Neutrophil (primary cell): ENCODE results near the gene CAMK1D.

ENCODE experiments used
- H3K27ac ChIP-seq: fragments of 200-600 bp; sonication (generic); 2 replicates; pipeline ENCODE4 v1.5.1; 2016; ENCODE audit warnings: mild to moderate bottlenecking, moderate library complexity
- H3K27me3 ChIP-seq: fragments of 200-600 bp; sonication (generic); 2 replicates; pipeline ENCODE4 v1.6.0; 2016; ENCODE audit warnings: mild to moderate bottlenecking
- H3K36me3 ChIP-seq: fragments of 200-600 bp; sonication (generic); 2 replicates; pipeline ENCODE4 v1.5.1; 2017
- H3K4me1 ChIP-seq, 2 experiments: fragments of 200-600 bp in 1 of 2; sonication (generic) in 1 of 2; 1 replicate in 1 of 2; 2 replicates in 1 of 2; pipeline versions ENCODE4 v1.5.1 to v1.6.1; 2013 to 2016; ENCODE audit warnings: low read depth in 1 of 2, low read length in 1 of 2, mild to moderate bottlenecking in 1 of 2, moderate library complexity in 1 of 2; ENCODE audit not compliant: control insufficient read depth in 1 of 2, insufficient read depth in 1 of 2
- H3K4me3 ChIP-seq, 2 experiments: fragments of 200-600 bp in 1 of 2; sonication (generic) in 1 of 2; 1 replicate in 1 of 2; 2 replicates in 1 of 2; pipeline ENCODE4 v1.5.1; 2013 to 2016; ENCODE audit warnings: low read depth in 1 of 2, low read length in 1 of 2, mild to moderate bottlenecking in 1 of 2, moderate library complexity in 1 of 2
- H3K9me3 ChIP-seq: fragments of 200-600 bp; sonication (generic); 2 replicates; pipeline ENCODE4 v1.5.1; 2016
- CTCF ChIP-seq: fragments of 200-600 bp; sonication (generic); IDR thresholded peaks from 2 replicates; pipeline ENCODE4 v1.5.1; 2016; ENCODE audit warnings: antibody characterized with exemption

Gene CAMK1D

GRCh38 chr10:12685261-12686058 is 336.1 kb downstream of the CAMK1D start:
- Histone ChIP-seq H3K4me1 (no peaks in the 10 kb centered on the region), H3K4me3 (no peak overlapping the region), H3K9me3 (no peaks in the 10 kb centered on the region), H3K36me3 (no peaks in the 10 kb centered on the region), H3K27me3 (no peaks in the 10 kb centered on the region), H3K27ac (no peak overlapping the region)
- no peak for TF ChIP-seq CTCF

- no peak for TF ChIP-seq CTCF
- Histone ChIP-seq H3K4me1 (no peaks in the 10 kb centered on the region), H3K27me3 (no peaks in the 10 kb centered on the region), H3K9me3 (no peaks in the 10 kb centered on the region), H3K27ac (no peak overlapping the region), H3K36me3 (no peaks in the 10 kb centered on the region), H3K4me3 (no peak overlapping the region)
Measured at GRCh38 chr10:12687996-12688395, 338.6 kb downstream of the CAMK1D start.

GRCh38 chr10:12689893-12690292 is 340.5 kb downstream of the CAMK1D start:
- Histone ChIP-seq H3K4me3 (no peak overlapping the region), H3K36me3 (no peaks in the 10 kb centered on the region), H3K27me3 (no peaks in the 10 kb centered on the region), H3K27ac (no peak overlapping the region), H3K4me1 (no peaks in the 10 kb centered on the region), H3K9me3 (no peaks in the 10 kb centered on the region)
- TF ChIP-seq CTCF = no peak

GRCh38 chr10:12690525-12691126 is 341.3 kb downstream of the CAMK1D start:
- H3K4me1 ChIP-seq = no peaks in the 10 kb centered on the region
- TF ChIP-seq CTCF = no peak

GRCh38 chr10:12691596-12691995 is 342.2 kb downstream of the CAMK1D start:
- H3K36me3 ChIP-seq = no peaks in the 10 kb centered on the region

More at GRCh38 chr10:12690525-12691126, 341.3 kb downstream of the CAMK1D start:
- Histone ChIP-seq H3K36me3 (no peaks in the 10 kb centered on the region), H3K4me3 (no peak overlapping the region), H3K9me3 (no peaks in the 10 kb centered on the region), H3K27ac (no peak overlapping the region), H3K27me3 (no peaks in the 10 kb centered on the region)

More at GRCh38 chr10:12691596-12691995, 342.2 kb downstream of the CAMK1D start:
- no peak for TF ChIP-seq CTCF
- no peaks in the 10 kb centered on the region for H3K4me1 ChIP-seq
- H3K9me3 ChIP-seq = no peaks in the 10 kb centered on the region
- H3K27ac ChIP-seq = no peak overlapping the region
- H3K27me3 ChIP-seq = no peaks in the 10 kb centered on the region
- no peak overlapping the region for H3K4me3 ChIP-seq
